Measurements from ENCODE around the gene SPTBN5.

SPTBN5 gene

GRCh38 chr15:41926185-41927056 lies 32.6 kb upstream of the SPTBN5 start:
- no peak for DNase-seq

DNA sequence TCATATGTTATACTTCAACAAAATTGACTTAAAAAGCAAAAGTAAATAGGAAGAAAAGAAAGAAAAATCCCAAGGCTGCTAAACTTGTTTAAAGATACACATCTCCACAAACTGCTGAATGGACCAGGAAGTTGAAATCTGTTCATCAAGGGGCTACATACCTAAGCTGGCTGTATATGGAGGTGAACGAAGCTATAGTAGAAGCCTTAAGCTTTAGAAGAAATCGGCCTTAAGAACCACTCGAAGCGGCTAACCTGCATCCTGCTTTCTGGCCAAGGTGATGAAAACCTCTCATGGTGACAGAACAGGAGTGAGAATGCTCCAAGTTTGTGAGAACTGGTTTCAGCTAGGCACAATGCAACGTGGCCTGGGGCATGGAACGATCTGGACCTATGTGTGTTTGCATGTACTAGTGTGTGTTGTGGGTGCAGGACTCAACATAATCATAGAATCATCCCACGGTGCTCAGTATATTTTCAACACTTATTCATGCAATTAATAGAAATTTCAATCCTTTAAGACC lies 31.3 kb upstream of the SPTBN5 start:
- DNase-seq: no peak

DNA sequence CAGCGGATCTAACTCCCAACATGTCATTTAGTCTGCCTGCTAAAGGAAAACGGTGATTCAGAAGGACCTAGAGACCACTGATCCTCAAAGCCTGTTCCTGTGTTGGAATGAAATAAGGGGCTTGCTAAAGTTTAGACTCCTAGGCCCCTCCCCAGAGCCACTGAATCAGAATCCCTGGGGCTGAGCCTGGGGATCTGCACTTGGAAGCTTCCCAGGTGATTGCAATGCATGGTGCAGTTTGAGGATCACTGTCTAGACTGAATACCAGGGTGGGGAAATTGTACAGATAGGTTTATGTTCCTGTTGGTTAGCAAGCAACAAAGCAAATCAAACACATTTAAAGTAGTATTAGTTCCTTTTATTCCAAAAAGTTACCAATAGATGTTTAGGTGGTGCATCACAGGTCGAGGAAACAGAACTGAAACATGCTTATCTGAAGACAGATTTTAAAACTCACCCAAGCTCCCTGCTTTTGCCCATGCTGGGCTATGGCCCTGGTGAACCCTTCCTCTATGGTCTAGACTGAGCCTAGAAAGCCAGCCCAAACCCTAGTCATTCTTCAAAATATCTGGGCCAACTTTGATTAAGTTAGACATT lies 29.6 kb upstream of the SPTBN5 start:
- no peak for DNase-seq

DNA sequence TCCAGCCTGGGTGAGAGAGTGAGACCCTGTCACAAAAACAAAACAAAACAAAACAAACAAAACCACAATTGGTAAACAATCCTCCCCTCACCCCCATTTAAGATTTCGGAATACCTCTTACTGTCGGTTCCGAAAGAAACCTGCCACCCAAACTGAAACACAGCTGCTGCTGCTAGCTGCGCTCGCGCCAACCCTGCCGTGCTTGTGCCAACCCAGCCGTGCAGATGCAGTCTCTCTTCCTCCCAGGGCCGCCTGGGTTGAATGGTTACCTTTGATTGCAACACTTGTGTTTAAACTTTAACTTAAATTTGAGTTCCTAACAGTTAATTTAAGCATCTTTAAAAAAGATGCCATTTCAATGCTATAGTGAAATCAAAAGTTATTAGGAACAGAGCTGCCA lies 28.5 kb upstream of the SPTBN5 start:
- no peak for DNase-seq

DNA sequence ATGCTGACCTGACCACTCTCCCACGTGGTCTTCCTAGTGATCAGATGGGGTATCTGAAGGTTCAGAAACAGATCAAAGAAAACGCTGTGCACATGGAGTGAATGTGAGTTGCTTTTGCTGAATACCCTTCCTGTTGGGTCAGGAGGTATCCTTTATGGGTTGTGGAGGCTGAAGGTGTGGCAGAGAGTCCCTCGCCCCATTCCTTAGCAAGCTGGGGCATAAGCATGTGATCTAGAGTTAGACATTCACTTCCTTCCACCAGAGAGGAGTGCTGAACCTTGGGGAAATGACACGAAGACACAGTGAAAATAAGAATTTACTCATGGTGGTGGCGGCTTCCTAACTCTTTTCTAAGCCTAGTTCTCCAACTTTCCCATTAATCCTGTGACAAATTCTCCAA lies 27.8 kb upstream of the SPTBN5 start:
- DNase-seq: no peak

- no peak for DNase-seq
Measured at GRCh38 chr15:41921167-41921566, 27.3 kb upstream of the SPTBN5 start.

GRCh38 chr15:41919954-41920538 lies 26.2 kb upstream of the SPTBN5 start:
- no peak for DNase-seq

- no peak for DNase-seq
Measured at GRCh38 chr15:41919201-41919820, 25.5 kb upstream of the SPTBN5 start.

DNA sequence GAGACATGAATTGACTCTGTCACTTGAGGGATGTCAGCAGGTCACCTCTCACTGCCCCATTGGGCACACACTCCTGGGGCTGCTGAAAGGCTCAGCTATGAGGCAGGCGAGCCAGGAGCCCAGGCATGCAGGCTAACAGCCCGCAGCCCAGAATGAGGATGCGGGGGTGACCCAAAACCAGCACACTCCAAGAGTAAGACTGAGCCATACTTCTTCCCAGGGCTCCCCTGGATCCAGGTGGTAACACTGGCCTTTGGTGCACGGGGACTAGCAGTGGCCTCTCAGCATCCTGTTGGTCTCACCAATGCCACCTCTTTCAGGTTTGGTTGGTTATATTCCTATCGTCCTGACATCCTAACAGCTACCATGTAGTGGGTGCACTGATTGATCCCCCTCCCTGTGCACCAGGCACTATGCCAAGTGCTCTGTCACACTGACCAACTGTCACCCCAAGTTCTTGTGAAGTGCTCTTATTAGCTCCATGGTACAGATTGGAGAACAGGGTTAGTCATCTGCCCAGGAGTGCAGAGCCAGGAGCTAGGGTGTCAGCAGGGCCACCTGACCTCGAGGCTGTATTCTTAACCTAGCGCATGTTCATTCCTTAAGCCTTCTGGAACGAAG lies 24.8 kb upstream of the SPTBN5 start:
- no peak for DNase-seq

DNA sequence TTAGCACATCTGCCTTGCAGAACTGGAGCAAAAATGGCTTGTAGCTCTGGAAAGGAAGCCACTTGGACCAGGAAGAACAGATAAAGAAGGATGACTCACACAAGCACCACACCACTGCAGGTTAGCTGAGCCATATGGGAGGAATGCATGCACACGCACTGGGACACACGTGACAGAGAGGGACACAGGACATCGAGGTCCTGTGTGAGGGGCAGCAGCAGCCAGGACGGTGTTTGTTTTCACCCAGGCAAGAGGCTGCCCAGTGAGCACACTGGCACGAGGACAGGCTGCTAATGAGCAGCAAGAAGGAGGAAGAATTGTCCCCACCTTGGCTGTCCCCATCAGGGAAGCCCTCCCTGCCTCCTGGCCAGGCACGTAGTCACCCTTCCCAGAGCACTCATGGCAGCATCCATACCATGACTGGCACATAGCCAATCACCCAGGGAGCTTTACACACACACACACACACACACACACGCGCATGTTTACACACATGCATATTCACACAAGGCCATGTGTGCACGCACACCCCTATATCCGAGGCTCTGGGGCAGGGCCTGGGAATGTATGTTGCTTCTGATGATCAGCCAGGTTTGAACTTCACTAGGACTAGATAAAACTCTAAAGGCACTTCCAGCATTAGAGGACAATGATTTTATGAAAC lies 24.0 kb upstream of the SPTBN5 start:
- DNase-seq: no peak

DNA sequence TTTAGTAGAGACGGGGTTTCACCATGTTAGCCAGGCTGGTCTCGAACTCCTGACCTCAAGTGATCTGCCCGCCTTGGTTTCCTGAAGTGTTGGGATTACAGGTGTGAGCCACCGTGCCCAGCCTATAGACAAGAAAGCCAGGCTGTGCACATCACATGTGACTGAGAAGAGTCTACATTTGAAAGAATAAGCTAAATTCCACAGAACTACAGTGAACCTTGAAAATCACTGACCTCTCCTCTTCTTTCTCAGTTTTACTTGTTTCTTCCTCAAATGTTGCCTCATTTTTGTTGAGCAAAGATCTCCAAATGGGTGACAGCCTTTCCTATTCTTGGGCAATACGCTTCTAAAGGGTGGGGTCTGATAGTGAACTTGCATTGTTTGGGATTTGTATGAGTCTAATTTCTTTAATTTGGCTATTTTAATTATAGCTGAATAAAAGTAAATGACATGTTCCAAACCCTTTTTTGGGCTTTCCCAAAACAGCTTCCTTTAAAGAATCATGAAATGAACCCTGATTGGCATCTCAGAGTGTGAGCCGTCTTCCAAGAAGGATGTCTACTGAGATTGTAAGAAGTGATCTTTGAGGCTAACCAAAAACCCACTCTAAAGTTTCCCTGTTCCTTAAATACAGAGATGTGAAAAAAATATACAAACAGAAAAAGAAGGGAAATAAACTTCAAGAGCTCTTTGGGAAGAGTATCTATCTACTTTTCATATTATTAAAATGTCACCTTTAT lies 21.6 kb upstream of the SPTBN5 start:
- no peak for DNase-seq

DNA sequence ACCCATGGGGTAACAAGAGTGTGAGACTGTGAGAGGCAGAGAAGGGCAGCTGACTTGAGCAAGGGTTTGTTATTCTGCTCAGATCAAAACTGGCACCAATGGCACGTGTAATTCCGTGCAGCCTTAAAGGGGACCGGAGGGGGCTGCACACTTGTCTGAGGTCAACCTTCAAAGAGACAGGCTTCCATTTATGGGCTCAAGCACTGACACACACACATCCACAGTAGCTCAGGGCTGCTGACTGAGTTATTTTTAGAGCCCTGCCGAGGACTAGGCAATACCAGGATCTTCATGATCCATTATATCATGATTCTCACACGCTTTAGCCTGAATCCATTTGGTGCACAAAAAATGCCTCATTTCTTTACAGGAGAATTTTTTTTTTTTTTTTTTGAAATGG lies 20.6 kb upstream of the SPTBN5 start:
- no peak for DNase-seq

DNA sequence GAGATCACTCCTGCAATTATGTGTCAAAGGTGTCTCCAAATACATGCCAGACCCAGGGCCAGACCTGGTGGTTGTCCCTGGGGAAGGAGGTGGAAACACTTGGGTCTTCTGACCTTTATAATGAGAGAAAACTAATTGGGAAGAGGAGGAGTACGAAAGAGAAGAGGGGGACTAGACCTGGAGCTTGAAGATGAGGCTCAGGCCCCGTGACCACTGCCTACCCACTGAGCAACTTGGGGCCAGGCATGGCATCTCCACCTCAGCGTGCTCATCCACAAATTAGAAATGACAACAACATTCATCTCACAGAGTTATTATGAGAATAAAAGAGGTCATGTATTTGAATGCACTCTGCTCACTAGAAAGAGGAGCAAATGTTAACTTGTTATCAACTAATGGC lies 19.4 kb upstream of the SPTBN5 start:
- DNase-seq: no peak

- DNase-seq: no peak
Measured at GRCh38 chr15:41911691-41912345, 18.0 kb upstream of the SPTBN5 start.

DNA sequence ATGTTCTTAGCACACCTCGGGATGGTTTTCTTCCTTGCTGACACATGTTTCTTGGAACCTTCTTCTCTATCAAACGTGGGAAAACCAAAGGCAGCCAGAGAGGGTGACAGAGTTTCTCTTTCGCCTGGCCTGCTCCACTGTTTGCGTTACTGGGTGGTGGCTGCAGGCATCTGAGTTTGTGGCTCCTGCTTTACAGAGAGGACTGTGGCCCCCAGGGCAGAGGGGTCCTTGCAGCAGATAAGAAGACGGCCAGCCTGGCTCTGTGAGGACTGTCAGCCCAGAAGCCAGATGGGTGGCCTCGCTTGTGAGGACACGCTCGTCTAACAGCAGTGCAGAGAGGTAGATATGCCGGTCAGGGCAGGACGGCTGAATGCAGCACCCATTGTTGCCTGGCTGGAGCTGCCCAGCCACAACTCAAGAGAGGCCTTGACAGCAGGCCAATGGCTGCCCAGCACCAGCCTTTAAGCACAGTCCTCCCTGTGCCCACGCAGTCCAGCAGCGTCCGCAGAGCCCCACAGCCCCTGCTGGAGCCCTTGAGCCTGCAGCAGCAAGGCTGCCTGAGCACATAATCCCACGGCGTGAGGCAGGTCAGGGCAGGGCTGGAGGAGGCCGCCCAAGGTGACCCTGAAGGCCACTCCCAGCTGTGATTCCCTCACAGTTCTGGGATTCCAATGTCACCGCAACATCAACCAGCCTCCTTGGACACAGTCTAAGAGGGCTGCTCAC lies 15.0 kb upstream of the SPTBN5 start:
- DNase-seq: no peak

DNA sequence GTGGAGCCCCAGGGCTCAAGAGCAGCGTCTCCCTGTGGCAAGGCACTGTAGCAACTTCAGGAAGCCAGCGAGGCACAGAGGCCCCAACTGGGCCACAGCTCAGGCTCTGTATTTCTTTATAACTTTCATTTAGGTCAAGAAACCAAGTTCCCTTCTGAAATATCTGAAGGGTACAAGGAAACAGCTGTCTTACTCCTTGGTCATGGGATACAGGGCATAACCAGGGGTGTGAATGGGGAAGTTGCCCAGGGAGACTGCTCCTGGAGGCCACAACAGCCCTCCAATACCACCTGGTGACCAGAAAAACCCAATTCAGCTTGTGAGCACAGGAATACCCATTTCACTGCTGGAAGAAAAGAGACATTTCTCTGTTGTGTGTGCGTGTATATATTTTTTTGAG lies 13.3 kb upstream of the SPTBN5 start:
- no peak for DNase-seq

DNA sequence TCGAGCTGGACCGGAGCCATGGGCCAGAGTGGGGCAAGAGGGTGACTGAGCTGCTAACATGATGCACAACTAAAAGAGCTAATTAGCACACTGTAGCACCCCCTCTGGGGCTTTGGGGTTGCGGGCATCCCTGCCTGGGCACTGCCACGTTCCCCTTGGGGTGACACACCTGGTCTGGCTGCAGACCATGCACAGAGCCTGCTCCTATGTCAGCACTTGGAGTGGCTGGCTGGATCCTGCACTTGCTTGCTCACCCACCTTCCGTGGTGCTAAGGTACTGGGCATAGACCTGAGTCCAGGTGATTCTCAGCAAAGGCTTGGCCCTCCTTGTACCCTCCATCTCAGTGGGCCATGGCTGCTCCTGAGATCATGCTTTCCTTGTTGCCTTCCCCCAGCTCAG lies 12.8 kb upstream of the SPTBN5 start:
- no peak for DNase-seq

GRCh38 chr15:41905036-41905793 lies 11.4 kb upstream of the SPTBN5 start:
- no peak for DNase-seq

DNA sequence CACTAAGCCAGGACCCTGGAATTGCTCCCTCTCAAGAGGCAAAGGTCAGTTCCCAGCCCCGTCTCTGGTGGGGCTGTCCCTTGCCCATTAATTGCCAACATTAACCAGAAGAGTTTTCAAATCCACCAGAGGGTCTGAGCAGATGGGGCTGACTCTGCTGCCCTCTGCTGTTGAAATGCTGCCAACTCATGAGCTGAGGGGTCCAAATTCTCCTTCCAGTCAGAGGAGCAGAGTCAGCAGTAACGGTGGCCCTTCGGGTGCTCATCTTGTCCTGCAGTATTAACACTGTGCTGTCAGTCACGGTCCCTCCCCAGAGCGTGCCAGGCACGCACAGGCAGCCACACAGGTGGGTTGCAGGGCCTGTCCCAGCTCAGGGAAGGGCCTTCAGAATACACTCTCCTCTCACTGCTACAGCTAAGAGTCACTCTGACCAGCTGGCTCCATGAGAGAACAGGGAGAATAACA lies 10.7 kb upstream of the SPTBN5 start:
- DNase-seq: peak; percentile 74
